ENCODE results near the gene SSMEM1. TPM values are rescaled to one million over a fixed set of nuclear protein-coding genes. Genes with fewer than 3 reads are reported as not detected.

The SSMEM1 gene
- polyA plus RNA-seq (2013): 0.04 and 0.08 TPM in 2 replicates

GRCh38 chr7:130207642-130208041 lies at the start of gene SSMEM1:
TSS of gene SSMEM1 (plus strand) at chr7:130207860. CDS start at chr7:130207911, 51 bp downstream.
- no peak within 1 kb of the TSS for H3K23ac ChIP-seq (ENCODE audit: low read length)
- H3K79me1 ChIP-seq (ENCODE audit: low read length): peaks cover 6% of the 10 kb centered on the region
- H4K91ac ChIP-seq (ENCODE audit: low read depth, low read length): no peak within 1 kb of the TSS
- no peak within 1 kb of the TSS for H3K9ac ChIP-seq (ENCODE audit: low read length)
- peaks cover 5% of the 10 kb centered on the region for H3K79me2 ChIP-seq (ENCODE audit: control insufficient read depth, insufficient read depth, low read length, poor library complexity)
- no peak within 1 kb of the TSS for H3K4me2 ChIP-seq (ENCODE audit: low read length)
- H2BK12ac ChIP-seq (ENCODE audit: low read length): no peak within 1 kb of the TSS
- H3K14ac ChIP-seq (ENCODE audit: low read length): no peak within 1 kb of the TSS
- H4K8ac ChIP-seq (ENCODE audit: low read depth, low read length): no peak within 1 kb of the TSS
- no peak within 1 kb of the TSS for H3K27ac ChIP-seq (ENCODE audit: low read depth, low read length)
- H3K4me1 ChIP-seq (ENCODE audit: control insufficient read depth in 1 of 2, insufficient read depth in 2 of 2, low read length in 2 of 2): no peaks in the 10 kb centered on the region
- no peak within 1 kb of the TSS for H2AFZ ChIP-seq (ENCODE audit: insufficient read depth, low read length, poor library complexity)
- no peak within 1 kb of the TSS for H2AK5ac ChIP-seq (ENCODE audit: low read length)
- H4K12ac ChIP-seq (ENCODE audit: low read depth, low read length): no peak within 1 kb of the TSS
- no peak within 1 kb of the TSS for H2BK120ac ChIP-seq (ENCODE audit: insufficient read depth, low read length, poor library complexity)
- H2BK5ac ChIP-seq (ENCODE audit: low read depth, low read length, poor library complexity): no peak within 1 kb of the TSS
- H3K36me3 ChIP-seq (ENCODE audit: control insufficient read depth in 1 of 2, insufficient read depth in 2 of 2, low read length in 2 of 2): peaks cover 0 to under 1% of the 10 kb centered on the region in 2 experiments
- DNase-seq: peak in 1 of 2 donors; percentile 38
- no peaks in the 10 kb centered on the region for H3K9me3 ChIP-seq (ENCODE audit: insufficient read depth, low read depth, low read length)
- no peak within 1 kb of the TSS for H3K18ac ChIP-seq (ENCODE audit: low read length)
- H3K27me3 ChIP-seq (ENCODE audit: insufficient read depth, low read length): no peaks in the 10 kb centered on the region
- no peak within 1 kb of the TSS for H3K4me3 ChIP-seq (ENCODE audit: low read depth, low read length)
- H3K4ac ChIP-seq (ENCODE audit: low read depth, low read length): no peak within 1 kb of the TSS

GRCh38 chr7:130160023-130160422 lies 47.6 kb upstream of the SSMEM1 start:
- Histone ChIP-seq H3K4me3 (ENCODE audit: low read depth, low read length) (no peak overlapping the region), H4K12ac (ENCODE audit: low read depth, low read length) (no peak overlapping the region), H2AK5ac (ENCODE audit: low read length) (no peak overlapping the region), H2BK120ac (ENCODE audit: insufficient read depth, low read length, poor library complexity) (no peak overlapping the region), H3K79me1 (ENCODE audit: low read length) (no peaks in the 10 kb centered on the region), H2BK5ac (ENCODE audit: low read depth, low read length, poor library complexity) (no peak overlapping the region), H3K79me2 (ENCODE audit: control insufficient read depth, insufficient read depth, low read length, poor library complexity) (no peaks in the 10 kb centered on the region), H2BK12ac (ENCODE audit: low read length) (no peak overlapping the region), H2AFZ (ENCODE audit: insufficient read depth, low read length, poor library complexity) (no peak overlapping the region), H4K8ac (ENCODE audit: low read depth, low read length) (no peak overlapping the region), H3K4me2 (ENCODE audit: low read length) (no peak overlapping the region), H3K36me3 (ENCODE audit: control insufficient read depth in 1 of 2, insufficient read depth in 2 of 2, low read length in 2 of 2) (peaks cover 8 to 12% of the 10 kb centered on the region in 2 experiments), H3K9ac (ENCODE audit: low read length) (no peak overlapping the region), H3K4ac (ENCODE audit: low read depth, low read length) (no peak overlapping the region), H3K4me1 (ENCODE audit: control insufficient read depth in 1 of 2, insufficient read depth in 2 of 2, low read length in 2 of 2) (no peaks in the 10 kb centered on the region), H3K23ac (ENCODE audit: low read length) (no peak overlapping the region), H3K14ac (ENCODE audit: low read length) (no peak overlapping the region), H3K27ac (ENCODE audit: low read depth, low read length) (no peak overlapping the region), H3K18ac (ENCODE audit: low read length) (no peak overlapping the region), H3K9me3 (ENCODE audit: insufficient read depth, low read depth, low read length) (no peaks in the 10 kb centered on the region), H4K91ac (ENCODE audit: low read depth, low read length) (no peak overlapping the region), H3K27me3 (ENCODE audit: insufficient read depth, low read length) (no peaks in the 10 kb centered on the region)
- WGBS (ENCODE audit: extremely low coverage, insufficient coverage, insufficient read length): no CpG with 5 or more reads among the region's 2 CpGs
- no peak for DNase-seq

GRCh38 chr7:130160455-130160854 lies 47.2 kb upstream of the SSMEM1 start:
- Histone ChIP-seq H3K27me3 (ENCODE audit: insufficient read depth, low read length) (no peaks in the 10 kb centered on the region), H2BK120ac (ENCODE audit: insufficient read depth, low read length, poor library complexity) (no peak overlapping the region), H3K4ac (ENCODE audit: low read depth, low read length) (no peak overlapping the region), H4K91ac (ENCODE audit: low read depth, low read length) (no peak overlapping the region), H2AK5ac (ENCODE audit: low read length) (no peak overlapping the region), H4K12ac (ENCODE audit: low read depth, low read length) (no peak overlapping the region), H3K9me3 (ENCODE audit: insufficient read depth, low read depth, low read length) (no peaks in the 10 kb centered on the region), H4K8ac (ENCODE audit: low read depth, low read length) (no peak overlapping the region), H2AFZ (ENCODE audit: insufficient read depth, low read length, poor library complexity) (no peak overlapping the region), H3K4me1 (ENCODE audit: control insufficient read depth in 1 of 2, insufficient read depth in 2 of 2, low read length in 2 of 2) (no peaks in the 10 kb centered on the region), H3K36me3 (ENCODE audit: control insufficient read depth in 1 of 2, insufficient read depth in 2 of 2, low read length in 2 of 2) (peaks cover 8 to 12% of the 10 kb centered on the region in 2 experiments), H3K27ac (ENCODE audit: low read depth, low read length) (no peak overlapping the region), H2BK5ac (ENCODE audit: low read depth, low read length, poor library complexity) (no peak overlapping the region), H2BK12ac (ENCODE audit: low read length) (no peak overlapping the region), H3K14ac (ENCODE audit: low read length) (no peak overlapping the region), H3K9ac (ENCODE audit: low read length) (no peak overlapping the region), H3K4me2 (ENCODE audit: low read length) (no peak overlapping the region), H3K4me3 (ENCODE audit: low read depth, low read length) (no peak overlapping the region), H3K79me2 (ENCODE audit: control insufficient read depth, insufficient read depth, low read length, poor library complexity) (no peaks in the 10 kb centered on the region), H3K79me1 (ENCODE audit: low read length) (no peaks in the 10 kb centered on the region), H3K23ac (ENCODE audit: low read length) (no peak overlapping the region), H3K18ac (ENCODE audit: low read length) (no peak overlapping the region)
- no peak for DNase-seq
- WGBS (ENCODE audit: extremely low coverage, insufficient coverage, insufficient read length): no CpG with 5 or more reads among the region's 8 CpGs

- Histone ChIP-seq H3K18ac (ENCODE audit: low read length) (no peak overlapping the region), H4K91ac (ENCODE audit: low read depth, low read length) (no peak overlapping the region), H3K14ac (ENCODE audit: low read length) (no peak overlapping the region), H3K4me3 (ENCODE audit: low read depth, low read length) (no peak overlapping the region), H3K4ac (ENCODE audit: low read depth, low read length) (no peak overlapping the region), H2BK120ac (ENCODE audit: insufficient read depth, low read length, poor library complexity) (no peak overlapping the region), H3K9ac (ENCODE audit: low read length) (no peak overlapping the region), H2AFZ (ENCODE audit: insufficient read depth, low read length, poor library complexity) (no peak overlapping the region), H3K27ac (ENCODE audit: low read depth, low read length) (no peak overlapping the region), H3K4me1 (ENCODE audit: control insufficient read depth in 1 of 2, insufficient read depth in 2 of 2, low read length in 2 of 2) (no peaks in the 10 kb centered on the region), H3K79me1 (ENCODE audit: low read length) (no peaks in the 10 kb centered on the region), H3K23ac (ENCODE audit: low read length) (no peak overlapping the region), H3K79me2 (ENCODE audit: control insufficient read depth, insufficient read depth, low read length, poor library complexity) (no peaks in the 10 kb centered on the region), H2BK12ac (ENCODE audit: low read length) (no peak overlapping the region), H3K36me3 (ENCODE audit: control insufficient read depth in 1 of 2, insufficient read depth in 2 of 2, low read length in 2 of 2) (peaks cover 8 to 12% of the 10 kb centered on the region in 2 experiments), H4K8ac (ENCODE audit: low read depth, low read length) (no peak overlapping the region), H2AK5ac (ENCODE audit: low read length) (no peak overlapping the region), H3K4me2 (ENCODE audit: low read length) (no peak overlapping the region), H3K9me3 (ENCODE audit: insufficient read depth, low read depth, low read length) (no peaks in the 10 kb centered on the region), H2BK5ac (ENCODE audit: low read depth, low read length, poor library complexity) (no peak overlapping the region), H3K27me3 (ENCODE audit: insufficient read depth, low read length) (no peaks in the 10 kb centered on the region), H4K12ac (ENCODE audit: low read depth, low read length) (no peak overlapping the region)
- no peak for DNase-seq
- no CpG with 5 or more reads among the region's 5 CpGs for WGBS (ENCODE audit: extremely low coverage, insufficient coverage, insufficient read length)
These were observed 45.5 kb upstream of the SSMEM1 start for GRCh38 chr7:130162196-130162595.

All from trophoblast cell (in vitro differentiated cells and primary cell).